SK-N-SH (cell line): Measurements from ENCODE around the gene S100A13. TPM values are rescaled to one million over a fixed set of nuclear protein-coding genes. Genes with fewer than 3 reads are reported as not detected.
"Not testable (repeated sequence)": the region's sequence is repeated elsewhere in the genome, so short reads cannot be mapped to it uniquely, and the experiment has no call there.

Experiments used
- CTCF ChIA-PET: fragments of 300-600, 350-600 bp; formaldehyde crosslinking; extraction: SDS; loops from one replicate; lab custom pipeline; 2021; lab: Yijun Ruan, JAX
- POLR2A ChIA-PET: fragments of 350-600 bp; sonication (Branson Sonifier 250); formaldehyde crosslinking; extraction: SDS; loops from one replicate; lab custom pipeline; 2020; ENCODE audit warnings: antibody characterized with exemption, inconsistent platforms; lab: Yijun Ruan, JAX
- DNase-seq: peaks from one replicate; pipeline ENCODE4 v3.0.0; 2012
- H2AFZ ChIP-seq: fragments of 200-600 bp; sonication (generic); 2 replicates; pipeline ENCODE4 v1.8.1; 2016; ENCODE audit warnings: antibody characterized with exemption, mild to moderate bottlenecking, low read depth
- H3F3A ChIP-seq: fragments of 200-600 bp; sonication (generic); replicated peaks from 2 replicates; pipeline ENCODE3; 2016; ENCODE audit warnings: antibody characterized with exemption, mild to moderate bottlenecking; ENCODE audit not compliant: insufficient read depth
- H3K27ac ChIP-seq, 2 experiments: fragments of 200-500 bp in 1 of 2; fragments of 200-600 bp in 1 of 2; sonication (Bioruptor generic) in 1 of 2; sonication (generic), shearing (Covaris generic) in 1 of 2; 2 replicates each; pipeline versions ENCODE4 v1.5.1 to v1.6.1; 2014 to 2016; ENCODE audit warnings: low read depth in 2 of 2, inconsistent platforms in 1 of 2, low read length in 1 of 2, mild to moderate bottlenecking in 1 of 2, mixed read lengths in 1 of 2
- H3K27me3 ChIP-seq: fragments of 200-600 bp; sonication (generic), shearing (Covaris generic); 2 replicates; pipeline ENCODE4 v1.6.1; 2016; ENCODE audit warnings: mixed run types; ENCODE audit not compliant: insufficient read depth
- H3K36me3 ChIP-seq, 2 experiments: fragments of 200-500 bp in 1 of 2; fragments of 200-600 bp in 1 of 2; sonication (Bioruptor generic) in 1 of 2; sonication (generic) in 1 of 2; replicated peaks in 1 of 2; 2 replicates each; pipeline versions ENCODE3 to v1.5.1; 2014 to 2016; ENCODE audit warnings: low read length in 1 of 2, mild to moderate bottlenecking in 1 of 2; ENCODE audit not compliant: insufficient read depth in 2 of 2, control insufficient read depth in 1 of 2
- H3K4me1 ChIP-seq, 2 experiments: fragments of 200-500 bp in 1 of 2; fragments of 200-600 bp in 1 of 2; sonication (Bioruptor generic) in 1 of 2; sonication (generic), shearing (Covaris generic) in 1 of 2; 2 replicates each; pipeline versions ENCODE4 v1.5.1 to v1.6.1; 2014 to 2016; ENCODE audit warnings: low read depth in 1 of 2, low read length in 1 of 2, mixed run types in 1 of 2; ENCODE audit not compliant: insufficient read depth in 2 of 2, control insufficient read depth in 1 of 2
- H3K4me2 ChIP-seq: fragments of 200-600 bp; sonication (generic), shearing (Covaris generic); 2 replicates; pipeline ENCODE4 v1.6.1; 2017; ENCODE audit warnings: mixed run types
- H3K4me3 ChIP-seq, 2 experiments: fragments of 200-500 bp in 1 of 2; fragments of 200-600 bp in 1 of 2; sonication (Bioruptor generic) in 1 of 2; sonication (generic), shearing (Covaris generic) in 1 of 2; 2 replicates each; pipeline versions ENCODE4 v1.5.1 to v1.8.1; 2014 to 2016; ENCODE audit warnings: low read depth in 2 of 2, inconsistent platforms in 1 of 2, low read length in 1 of 2, mild to moderate bottlenecking in 1 of 2, mixed read lengths in 1 of 2, moderate library complexity in 1 of 2
- H3K79me2 ChIP-seq: fragments of 200-600 bp; sonication (generic); 2 replicates; pipeline ENCODE4 v1.8.1; 2017; ENCODE audit warnings: mild to moderate bottlenecking; ENCODE audit not compliant: insufficient read depth
- H3K9ac ChIP-seq: fragments of 200-600 bp; sonication (generic); 2 replicates; pipeline ENCODE4 v1.6.1; 2017; ENCODE audit warnings: mixed run types
- H3K9me2 ChIP-seq: fragments of 200-600 bp; sonication (generic); 2 replicates; pipeline ENCODE4 v1.6.1; 2017; ENCODE audit warnings: mixed run types
- H3K9me3 ChIP-seq: fragments of 200-600 bp; sonication (generic); 2 replicates; pipeline ENCODE4 v1.6.1; 2017; ENCODE audit warnings: mixed run types, mild to moderate bottlenecking, moderate library complexity
- H4K20me1 ChIP-seq: fragments of 200-600 bp; sonication (generic); 2 replicates; pipeline ENCODE4 v1.6.1; 2017; ENCODE audit warnings: mild to moderate bottlenecking, mixed run types; ENCODE audit not compliant: insufficient read depth
- CHD2 ChIP-seq: fragments of 150-350 bp; IDR thresholded peaks from 2 replicates; pipeline ENCODE4 v1.6.1; 2018; ENCODE audit warnings: low read length; ENCODE audit not compliant: partially characterized antibody
- EP300 ChIP-seq, 2 experiments: IDR thresholded peaks; 2 replicates each; pipeline versions ENCODE4 v1.4.0 to v1.6.1; 2012; ENCODE audit warnings: borderline replicate concordance in 1 of 2, low read depth in 1 of 2, low read length in 1 of 2
- EZH2phosphoT487 ChIP-seq: fragments of 200-600 bp; sonication (generic); IDR thresholded peaks from 2 replicates; pipeline ENCODE4 v1.6.1; 2017; ENCODE audit warnings: low read depth, mixed run types, mild to moderate bottlenecking, antibody characterized with exemption, moderate library complexity, borderline replicate concordance
- FOXM1 ChIP-seq: IDR thresholded peaks from 2 replicates; pipeline ENCODE4 v1.4.0; 2012; ENCODE audit warnings: low read depth, mild to moderate bottlenecking
- GABPA ChIP-seq: IDR thresholded peaks from 2 replicates; pipeline ENCODE4 v1.4.0; 2012; ENCODE audit warnings: low read depth, mild to moderate bottlenecking
- MXI1 ChIP-seq: IDR thresholded peaks from 2 replicates; pipeline ENCODE4 v1.6.1; 2012; ENCODE audit warnings: mild to moderate bottlenecking, low read depth, low read length, improper control_type of control experiment
- NFIC ChIP-seq: IDR thresholded peaks from 2 replicates; pipeline ENCODE4 v1.4.0; 2012; ENCODE audit warnings: borderline replicate concordance
- RCOR1 ChIP-seq: fragments of 150-350 bp; IDR thresholded peaks from 2 replicates; pipeline ENCODE4 v1.6.1; 2017; ENCODE audit warnings: antibody characterized with exemption, low read length
- SMC3 ChIP-seq: IDR thresholded peaks from 2 replicates; pipeline ENCODE4 v1.6.1; 2012; ENCODE audit warnings: low read depth, low read length, improper control_type of control experiment
- TAF1 ChIP-seq: IDR thresholded peaks from 2 replicates; pipeline ENCODE4 v1.6.1; 2012; ENCODE audit warnings: low read depth, mild to moderate bottlenecking, low read length, moderate library complexity, borderline replicate concordance
- TEAD4 ChIP-seq: IDR thresholded peaks from 2 replicates; pipeline ENCODE4 v1.4.0; 2012; ENCODE audit warnings: mild to moderate bottlenecking, borderline replicate concordance; ENCODE audit not compliant: insufficient read depth
- WGBS: methylation state at CpG from one replicate; pipeline ENCODE4 v1.1.6; 2017; ENCODE audit warnings: low lambda C conversion rate; 5-methylcytosine and 5-hydroxymethylcytosine counted together
- polyA plus RNA-seq, 3 experiments: library from polyadenylated mRNA; depleted of rRNA; stranded (reverse); fragments of >200 nt; gene quantifications; 2 replicates each; pipeline ENCODE4 v1.2.3, GENCODE V29; 2012
- TF ChIP-seq, protein P1 (sequence below): IDR thresholded peaks from 2 replicates; pipeline ENCODE4; 2012
- TF ChIP-seq, protein P2 (sequence below): IDR thresholded peaks from 2 replicates; pipeline ENCODE4 v1.4.0; 2012; ENCODE audit warnings: low read depth
- TF ChIP-seq, protein P3 (sequence below): fragments of 150-350 bp; IDR thresholded peaks from 2 replicates; pipeline ENCODE4 v1.6.1; 2017; ENCODE audit warnings: antibody characterized with exemption, low read length, low read depth, borderline replicate concordance

S100A13 gene
- polyA plus RNA-seq, 1 of the 3 experiments (the other 2 are of a cell fraction), result 12.3 TPM

DNA sequence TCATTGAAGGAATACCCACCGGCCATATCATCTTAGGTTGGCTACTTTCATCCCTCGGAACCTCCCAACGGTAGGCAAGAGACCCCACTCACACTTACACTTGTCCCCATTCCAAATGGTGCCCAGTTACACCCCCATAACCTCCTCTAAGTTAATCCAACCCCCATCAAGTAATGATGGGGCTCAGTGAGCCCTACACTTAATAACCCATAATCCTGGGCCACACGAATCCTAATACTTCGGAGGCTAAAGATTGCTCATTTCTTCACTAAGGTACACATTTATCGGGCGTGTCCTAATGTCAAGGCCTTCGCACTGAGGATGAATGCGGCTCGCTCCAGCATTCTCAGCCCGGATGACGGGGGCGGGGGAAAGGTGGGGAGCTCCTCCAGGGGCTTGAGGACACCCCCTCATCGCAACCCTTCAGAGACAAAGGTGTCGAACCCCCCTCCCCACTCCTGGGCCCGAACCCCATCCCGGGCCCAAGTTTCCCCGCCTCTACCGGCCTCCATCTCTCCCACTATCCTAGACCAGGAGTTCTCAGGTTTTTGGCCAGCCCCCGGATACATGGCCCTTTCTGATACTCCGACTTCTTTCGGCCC, 43.1 kb upstream of the S100A13 start:
- 1% methylated on average over 18 of the region's 22 CpGs for WGBS
- H3K27ac ChIP-seq, result peak overlapping the region; percentile 70 to 72

DNA sequence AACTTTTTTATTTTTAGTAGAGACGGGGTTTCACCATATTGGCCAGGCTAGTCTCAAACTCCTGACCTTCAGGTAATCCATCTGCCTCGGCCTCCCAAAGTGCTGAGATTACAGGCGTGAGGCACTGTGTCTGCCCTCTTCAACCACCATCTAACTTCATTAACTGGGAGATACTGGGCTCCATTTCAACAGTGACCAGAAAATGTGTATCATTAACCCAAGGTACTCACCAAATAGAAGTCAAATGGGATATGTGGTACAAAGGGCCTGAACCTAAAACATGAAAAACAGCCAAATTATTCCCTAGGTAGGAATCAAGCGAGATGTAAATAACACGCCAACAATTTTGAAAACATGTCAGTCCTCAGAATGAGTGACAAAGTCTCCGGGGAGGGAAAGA, 42.3 kb upstream of the S100A13 start:
- peaks cover 47% of the 10 kb centered on the region for H3K79me2 ChIP-seq
- CTCF ChIA-PET, result interaction anchor here (0.6 to 3.0 kb wide), 4 partner anchors 8 to 317 kb away, joined by 3 to 21 read pairs (median 4); partner anchors contain the start of genes NPR1 and RAB13

More for the DNA sequence above, 43.1 kb upstream of the S100A13 start:
- Histone ChIP-seq H3K4me2 (peak overlapping the region; percentile 95), H3K4me1 (peaks cover 7% of the 10 kb centered on the region in 2 experiments; a peak in 2 of 4 replicates)
- POLR2A ChIA-PET, result no interaction called here
- TF ChIP-seq EZH2phosphoT487 (no peak), EP300 (IDR thresholded peaks at IDR 0.05; ENCODE audit: borderline replicate concordance in 1 of 2, low read depth in 1 of 2, low read length in 1 of 2) (no peak), CHD2 (no peak), NFIC (no peak), RCOR1 (no peak), MXI1 (no peak), FOXM1 (no peak), SMC3 (no peak), GABPA (no peak), TEAD4 (no peak), TAF1 (no peak)
- TF ChIP-seq, protein P1, sequence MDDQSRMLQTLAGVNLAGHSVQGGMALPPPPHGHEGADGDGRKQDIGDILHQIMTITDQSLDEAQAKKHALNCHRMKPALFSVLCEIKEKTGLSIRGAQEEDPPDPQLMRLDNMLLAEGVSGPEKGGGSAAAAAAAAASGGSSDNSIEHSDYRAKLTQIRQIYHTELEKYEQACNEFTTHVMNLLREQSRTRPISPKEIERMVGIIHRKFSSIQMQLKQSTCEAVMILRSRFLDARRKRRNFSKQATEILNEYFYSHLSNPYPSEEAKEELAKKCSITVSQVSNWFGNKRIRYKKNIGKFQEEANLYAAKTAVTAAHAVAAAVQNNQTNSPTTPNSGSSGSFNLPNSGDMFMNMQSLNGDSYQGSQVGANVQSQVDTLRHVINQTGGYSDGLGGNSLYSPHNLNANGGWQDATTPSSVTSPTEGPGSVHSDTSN, result no peak
- TF ChIP-seq, protein P2, sequence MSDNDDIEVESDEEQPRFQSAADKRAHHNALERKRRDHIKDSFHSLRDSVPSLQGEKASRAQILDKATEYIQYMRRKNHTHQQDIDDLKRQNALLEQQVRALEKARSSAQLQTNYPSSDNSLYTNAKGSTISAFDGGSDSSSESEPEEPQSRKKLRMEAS, result no peak
- TF ChIP-seq, all 33 proteins: peak for 0
- H3K9me3 ChIP-seq, result no peaks in the 10 kb centered on the region
- peaks cover 28 to 42% of the 10 kb centered on the region in 2 experiments for H3K36me3 ChIP-seq
- peak; percentile 38 for DNase-seq
- H3K4me3 ChIP-seq, result peak overlapping the region; percentile 65 to 83
- CTCF ChIA-PET, result interaction anchor here (0.9 to 2.0 kb wide), 3 partner anchors 8 to 105 kb away, joined by 3 to 6 read pairs (median 3); partner anchors contain the start of gene SLC27A3
- peak overlapping the region; percentile 96 for H3K9ac ChIP-seq
- H4K20me1 ChIP-seq, result no peaks in the 10 kb centered on the region
- no peaks in the 10 kb centered on the region for H3K27me3 ChIP-seq
- H3K79me2 ChIP-seq, result peaks cover 47% of the 10 kb centered on the region
- no peaks in the 10 kb centered on the region for H3K9me2 ChIP-seq
- H3F3A ChIP-seq, result peaks cover 38% of the 10 kb centered on the region
- H2AFZ ChIP-seq, result peak overlapping the region; percentile 32; the same call in 1 of the 2 replicates

DNA sequence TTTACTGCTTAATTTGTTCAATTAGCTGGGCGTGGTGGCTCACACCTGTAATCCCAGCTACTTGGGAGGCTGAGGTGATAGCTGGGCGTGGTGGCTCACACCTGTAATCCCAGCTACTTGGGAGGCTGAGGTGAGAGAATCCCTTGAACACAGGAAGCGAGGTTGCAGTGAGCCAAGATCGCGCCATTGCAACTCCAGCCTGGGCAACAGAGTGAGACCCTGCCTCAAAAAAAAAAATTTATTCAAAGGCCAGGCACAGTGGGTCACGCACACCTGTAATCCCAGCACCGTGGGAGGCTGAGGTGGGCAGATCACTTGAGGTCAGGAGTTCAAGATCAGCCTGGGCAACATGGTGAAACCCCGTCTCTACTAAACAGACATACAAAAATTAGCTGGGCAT, 41.4 kb upstream of the S100A13 start:
- H3K9me3 ChIP-seq, H3K27me3 ChIP-seq, H3K27ac ChIP-seq, H3K4me1 ChIP-seq, H4K20me1 ChIP-seq, H3K4me2 ChIP-seq, DNase-seq, H3K9me2 ChIP-seq, H3K4me3 ChIP-seq, H2AFZ ChIP-seq, H3K9ac ChIP-seq: not testable (repeated sequence)
- POLR2A ChIA-PET, result interaction anchor here (1.1 kb wide), 1 partner anchor 34 kb away, joined by 3 read pairs; no protein-coding TSS in a partner anchor
- CTCF ChIA-PET, result interaction anchor here (0.8 to 3.0 kb wide), 4 partner anchors 9 to 318 kb away, joined by 3 to 21 read pairs (median 6); partner anchors contain the start of genes NPR1 and RAB13
- WGBS, result 94% methylated on average over 8 of the region's 8 CpGs
- H3K79me2 ChIP-seq, result peaks cover 47% of the 10 kb centered on the region
- peaks cover 44 to 59% of the 10 kb centered on the region in 2 experiments for H3K36me3 ChIP-seq
- H3F3A ChIP-seq, result peaks cover 55% of the 10 kb centered on the region

More for the DNA sequence above, 42.3 kb upstream of the S100A13 start:
- H3K9me2 ChIP-seq, result no peaks in the 10 kb centered on the region
- H2AFZ ChIP-seq, result no peak overlapping the region
- POLR2A ChIA-PET, result no interaction called here
- H3F3A ChIP-seq, result peaks cover 45% of the 10 kb centered on the region
- H3K4me2 ChIP-seq, result peak overlapping the region; percentile 95
- H3K36me3 ChIP-seq, result peaks cover 36 to 49% of the 10 kb centered on the region in 2 experiments
- peak overlapping the region; percentile 96 for H3K9ac ChIP-seq
- H3K9me3 ChIP-seq, result no peaks in the 10 kb centered on the region
- H3K4me3 ChIP-seq, result peak overlapping the region; percentile 65 to 83
- no peak for DNase-seq
- H3K4me1 ChIP-seq, result peaks cover 7% of the 10 kb centered on the region in 2 experiments; a peak in 2 of 4 replicates
- no peaks in the 10 kb centered on the region for H4K20me1 ChIP-seq
- WGBS, result 70% methylated on average over 6 of the region's 6 CpGs
- no peak overlapping the region for H3K27ac ChIP-seq
- no peaks in the 10 kb centered on the region for H3K27me3 ChIP-seq
- TF ChIP-seq, protein P3, sequence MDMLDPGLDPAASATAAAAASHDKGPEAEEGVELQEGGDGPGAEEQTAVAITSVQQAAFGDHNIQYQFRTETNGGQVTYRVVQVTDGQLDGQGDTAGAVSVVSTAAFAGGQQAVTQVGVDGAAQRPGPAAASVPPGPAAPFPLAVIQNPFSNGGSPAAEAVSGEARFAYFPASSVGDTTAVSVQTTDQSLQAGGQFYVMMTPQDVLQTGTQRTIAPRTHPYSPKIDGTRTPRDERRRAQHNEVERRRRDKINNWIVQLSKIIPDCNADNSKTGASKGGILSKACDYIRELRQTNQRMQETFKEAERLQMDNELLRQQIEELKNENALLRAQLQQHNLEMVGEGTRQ, result no peak
- no peak for TF ChIP-seq CHD2
